K562 treated with DMSO at 1 percent for 24 hours (cell line): ENCODE data around the gene ZNF570. TPM values are rescaled to one million over a fixed set of nuclear protein-coding genes. Genes with fewer than 3 reads are reported as not detected.

ENCODE experiments used
- total RNA-seq: library from RNA; unstranded; fragments of 300-600 nt; gene quantifications from 2 replicates; pipeline ENCODE4 v1.2.3, GENCODE V29; 2022; ENCODE audit warnings: low read depth; ENCODE audit not compliant: insufficient read depth

The ZNF570 gene
- total RNA-seq = 0.37 and 0.45 TPM in 2 replicates

GRCh38 chr19:37468961-37469777 is at the start of gene ZNF570:
ZNF570 (plus strand) TSS chr19:37469356; CDS start chr19:37470355, 999 bp downstream.

GRCh38 chr19:37466798-37467607 is 2.2 kb upstream of the ZNF570 start, which contains the start of gene ZNF569:
ZNF569 (minus strand) TSS chr19:37467444; CDS start chr19:37444921, 22,523 bp downstream.

GRCh38 chr19:37506387-37507166 is 37.4 kb downstream of the ZNF570 start, which contains the start of gene ZNF793:
ZNF793 (plus strand) TSS chr19:37506939; CDS start chr19:37523440, 16,501 bp downstream.

Other genes with a start within 250 kb of the ZNF570 start
- gene ZNF527, start 98.3 kb upstream of the ZNF570 start, total RNA-seq = 0.21 and 0.54 TPM in 2 replicates
- 1.2 and 2.9 TPM in 2 replicates for gene ZNF569, start 1.9 kb upstream of the ZNF570 start, total RNA-seq
- gene ZNF793, start 37.6 kb downstream of the ZNF570 start, total RNA-seq = 0.63 TPM in 1 of 2 replicates, not detected in the other
- gene ZNF571, start 125.4 kb downstream of the ZNF570 start, total RNA-seq = 0.90 and 0.98 TPM in 2 replicates
- 0.20 and 0.36 TPM in 2 replicates for gene ZNF540, start 125.5 kb downstream of the ZNF570 start, total RNA-seq
- 1.9 and 5.6 TPM in 2 replicates for gene ZFP30, start 186.1 kb downstream of the ZNF570 start, total RNA-seq